Measurements from ENCODE around the gene SMIM14.

DNA sequence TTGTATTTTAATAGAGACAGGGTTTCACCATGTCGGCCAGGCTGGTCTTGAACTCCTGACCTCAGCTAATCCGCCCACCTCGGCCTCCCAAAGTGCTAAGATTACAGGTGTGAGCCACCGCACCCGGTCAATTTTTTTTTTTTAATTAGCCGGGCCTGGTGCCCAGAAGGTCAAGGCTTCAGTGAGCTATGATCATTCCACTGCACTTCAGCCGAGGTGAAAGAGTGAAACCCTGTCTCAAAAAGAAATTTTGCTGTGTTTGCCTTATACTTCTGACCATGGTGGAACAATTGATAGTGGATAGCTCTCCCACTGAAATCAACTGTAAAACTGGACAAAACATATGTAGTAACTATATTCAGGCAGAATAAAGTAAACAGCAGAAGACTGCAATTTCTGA, 24.0 kb upstream of the SMIM14 start:
- no peak for TF ChIP-seq TAF1 (IDR thresholded peaks at IDR 0.05; ENCODE audit: low read depth, low read length)
- no peak for TF ChIP-seq POLR2A (IDR thresholded peaks at IDR 0.05; ENCODE audit: low read depth, low read length)
